ENCODE measurements around the gene MXRA7.
"Not testable (repeated sequence)": the region's sequence is repeated elsewhere in the genome, so short reads cannot be mapped to it uniquely, and the experiment has no call there.

DNA sequence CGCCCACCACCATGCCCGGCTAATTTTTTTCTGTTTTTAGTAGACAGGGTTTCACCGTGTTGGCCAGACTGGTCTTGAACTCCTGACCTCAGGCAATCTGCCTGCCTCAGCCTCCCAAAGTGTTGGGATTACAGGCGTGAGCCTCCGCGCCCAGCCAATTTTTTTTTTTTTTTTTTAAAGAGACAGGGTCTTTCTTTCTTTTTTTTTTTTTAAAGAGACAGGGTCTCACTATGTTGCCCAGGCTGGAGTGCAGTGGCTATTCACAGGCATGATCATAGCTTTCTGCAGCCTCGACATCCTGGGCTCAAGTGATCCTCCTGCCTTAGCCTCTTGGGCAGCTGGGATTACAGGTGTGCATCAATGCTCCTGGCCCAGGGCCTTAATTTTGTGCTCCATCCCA lies 1.6 kb upstream of the MXRA7 start:
- TF ChIP-seq, protein P1, sequence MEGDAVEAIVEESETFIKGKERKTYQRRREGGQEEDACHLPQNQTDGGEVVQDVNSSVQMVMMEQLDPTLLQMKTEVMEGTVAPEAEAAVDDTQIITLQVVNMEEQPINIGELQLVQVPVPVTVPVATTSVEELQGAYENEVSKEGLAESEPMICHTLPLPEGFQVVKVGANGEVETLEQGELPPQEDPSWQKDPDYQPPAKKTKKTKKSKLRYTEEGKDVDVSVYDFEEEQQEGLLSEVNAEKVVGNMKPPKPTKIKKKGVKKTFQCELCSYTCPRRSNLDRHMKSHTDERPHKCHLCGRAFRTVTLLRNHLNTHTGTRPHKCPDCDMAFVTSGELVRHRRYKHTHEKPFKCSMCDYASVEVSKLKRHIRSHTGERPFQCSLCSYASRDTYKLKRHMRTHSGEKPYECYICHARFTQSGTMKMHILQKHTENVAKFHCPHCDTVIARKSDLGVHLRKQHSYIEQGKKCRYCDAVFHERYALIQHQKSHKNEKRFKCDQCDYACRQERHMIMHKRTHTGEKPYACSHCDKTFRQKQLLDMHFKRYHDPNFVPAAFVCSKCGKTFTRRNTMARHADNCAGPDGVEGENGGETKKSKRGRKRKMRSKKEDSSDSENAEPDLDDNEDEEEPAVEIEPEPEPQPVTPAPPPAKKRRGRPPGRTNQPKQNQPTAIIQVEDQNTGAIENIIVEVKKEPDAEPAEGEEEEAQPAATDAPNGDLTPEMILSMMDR (IDR thresholded peaks at IDR 0.05; ENCODE audit: low read depth, low read length, missing input control) = not testable (repeated sequence)
- TF ChIP-seq JUND (IDR thresholded peaks at IDR 0.05); YY1 (IDR thresholded peaks at IDR 0.05); NR2F2 (IDR thresholded peaks at IDR 0.05); TAF1 (conservative IDR thresholded peaks at IDR 0.05); EGR1 (IDR thresholded peaks at IDR 0.05; ENCODE audit: low read depth in 2 of 2): not testable (repeated sequence)
- TF ChIP-seq, protein P2, sequence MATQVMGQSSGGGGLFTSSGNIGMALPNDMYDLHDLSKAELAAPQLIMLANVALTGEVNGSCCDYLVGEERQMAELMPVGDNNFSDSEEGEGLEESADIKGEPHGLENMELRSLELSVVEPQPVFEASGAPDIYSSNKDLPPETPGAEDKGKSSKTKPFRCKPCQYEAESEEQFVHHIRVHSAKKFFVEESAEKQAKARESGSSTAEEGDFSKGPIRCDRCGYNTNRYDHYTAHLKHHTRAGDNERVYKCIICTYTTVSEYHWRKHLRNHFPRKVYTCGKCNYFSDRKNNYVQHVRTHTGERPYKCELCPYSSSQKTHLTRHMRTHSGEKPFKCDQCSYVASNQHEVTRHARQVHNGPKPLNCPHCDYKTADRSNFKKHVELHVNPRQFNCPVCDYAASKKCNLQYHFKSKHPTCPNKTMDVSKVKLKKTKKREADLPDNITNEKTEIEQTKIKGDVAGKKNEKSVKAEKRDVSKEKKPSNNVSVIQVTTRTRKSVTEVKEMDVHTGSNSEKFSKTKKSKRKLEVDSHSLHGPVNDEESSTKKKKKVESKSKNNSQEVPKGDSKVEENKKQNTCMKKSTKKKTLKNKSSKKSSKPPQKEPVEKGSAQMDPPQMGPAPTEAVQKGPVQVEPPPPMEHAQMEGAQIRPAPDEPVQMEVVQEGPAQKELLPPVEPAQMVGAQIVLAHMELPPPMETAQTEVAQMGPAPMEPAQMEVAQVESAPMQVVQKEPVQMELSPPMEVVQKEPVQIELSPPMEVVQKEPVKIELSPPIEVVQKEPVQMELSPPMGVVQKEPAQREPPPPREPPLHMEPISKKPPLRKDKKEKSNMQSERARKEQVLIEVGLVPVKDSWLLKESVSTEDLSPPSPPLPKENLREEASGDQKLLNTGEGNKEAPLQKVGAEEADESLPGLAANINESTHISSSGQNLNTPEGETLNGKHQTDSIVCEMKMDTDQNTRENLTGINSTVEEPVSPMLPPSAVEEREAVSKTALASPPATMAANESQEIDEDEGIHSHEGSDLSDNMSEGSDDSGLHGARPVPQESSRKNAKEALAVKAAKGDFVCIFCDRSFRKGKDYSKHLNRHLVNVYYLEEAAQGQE (IDR thresholded peaks at IDR 0.05) = not testable (repeated sequence)
- TF ChIP-seq, protein P3, sequence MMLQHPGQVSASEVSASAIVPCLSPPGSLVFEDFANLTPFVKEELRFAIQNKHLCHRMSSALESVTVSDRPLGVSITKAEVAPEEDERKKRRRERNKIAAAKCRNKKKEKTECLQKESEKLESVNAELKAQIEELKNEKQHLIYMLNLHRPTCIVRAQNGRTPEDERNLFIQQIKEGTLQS (IDR thresholded peaks at IDR 0.05) = not testable (repeated sequence)
- TF ChIP-seq, protein P4, sequence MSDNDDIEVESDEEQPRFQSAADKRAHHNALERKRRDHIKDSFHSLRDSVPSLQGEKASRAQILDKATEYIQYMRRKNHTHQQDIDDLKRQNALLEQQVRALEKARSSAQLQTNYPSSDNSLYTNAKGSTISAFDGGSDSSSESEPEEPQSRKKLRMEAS (IDR thresholded peaks at IDR 0.05) = not testable (repeated sequence)

All from liver (tissue), 3 donors.